Mucosa of rectum (tissue), 2 donors: ENCODE results near the gene PTH1R.
A peak's percentile ranks its signal among the peaks of the same experiment; 100 is the strongest.

Experiments
- H3K27ac ChIP-seq, 2 donors: one replicate each; pipeline ENCODE4 v1.7.0; 2013; ENCODE audit warnings: inconsistent platforms in 2 of 2, low read depth in 2 of 2, low read length in 2 of 2
- H3K27me3 ChIP-seq, 2 donors: one replicate each; pipeline ENCODE4 v1.7.0; 2013; ENCODE audit warnings: low read length in 2 of 2; ENCODE audit not compliant: control insufficient read depth in 2 of 2, insufficient read depth in 2 of 2
- H3K36me3 ChIP-seq, 2 donors: one replicate each; pipeline ENCODE4 v1.7.0; 2013; ENCODE audit warnings: low read length in 2 of 2; ENCODE audit not compliant: control insufficient read depth in 2 of 2, insufficient read depth in 2 of 2
- H3K4me1 ChIP-seq, 2 donors: one replicate each; pipeline ENCODE4 v1.7.0; 2013; ENCODE audit warnings: low read length in 2 of 2, mild to moderate bottlenecking in 1 of 2; ENCODE audit not compliant: control insufficient read depth in 2 of 2, insufficient read depth in 2 of 2
- H3K4me3 ChIP-seq, 2 donors: one replicate each; pipeline ENCODE4 v1.7.0; 2013; ENCODE audit warnings: low read length in 2 of 2
- H3K9ac ChIP-seq, 2 donors: one replicate each; pipeline ENCODE4 v1.7.0; 2013; ENCODE audit warnings: low read length in 2 of 2, low read depth in 1 of 2, mild to moderate bottlenecking in 1 of 2
- H3K9me3 ChIP-seq, 2 donors: one replicate each; pipeline ENCODE4 v1.7.0; 2013; ENCODE audit warnings: low read length in 2 of 2; ENCODE audit not compliant: control insufficient read depth in 2 of 2
- donor health status: healthy.
- donor health status: Normal muscosa, but diverticular disease.

PTH1R gene

GRCh38 chr3:46892285-46893145 is 15.0 kb downstream of the PTH1R start:
- Histone ChIP-seq H3K27me3 (peaks cover 15 to 20% of the 10 kb centered on the region in 2 donors), H3K9me3 (no peaks in the 10 kb centered on the region), H3K27ac (no peak overlapping the region), H3K36me3 (no peaks in the 10 kb centered on the region), H3K9ac (no peak overlapping the region), H3K4me1 (peaks cover 9 to 11% of the 10 kb centered on the region in 2 donors), H3K4me3 (peak overlapping the region; percentile 36 to 46)

GRCh38 chr3:46893146-46893748 is 15.7 kb downstream of the PTH1R start:
- Histone ChIP-seq H3K4me3 (no peak overlapping the region), H3K9ac (no peak overlapping the region), H3K9me3 (no peaks in the 10 kb centered on the region), H3K27me3 (peaks cover 20% of the 10 kb centered on the region in 2 donors), H3K4me1 (peaks cover 9 to 11% of the 10 kb centered on the region in 2 donors), H3K27ac (no peak overlapping the region), H3K36me3 (no peaks in the 10 kb centered on the region)

GRCh38 chr3:46893763-46894162 is 16.2 kb downstream of the PTH1R start:
- H3K27ac ChIP-seq: no peak overlapping the region
- H3K9ac ChIP-seq: no peak overlapping the region
- H3K9me3 ChIP-seq: no peaks in the 10 kb centered on the region
- H3K4me3 ChIP-seq: no peak overlapping the region
- H3K27me3 ChIP-seq: peaks cover 20 to 21% of the 10 kb centered on the region in 2 donors
- no peaks in the 10 kb centered on the region for H3K36me3 ChIP-seq
- H3K4me1 ChIP-seq: peaks cover 9 to 11% of the 10 kb centered on the region in 2 donors

GRCh38 chr3:46894256-46894655 is 16.7 kb downstream of the PTH1R start:
- Histone ChIP-seq H3K4me1 (peaks cover 9 to 11% of the 10 kb centered on the region in 2 donors), H3K9ac (no peak overlapping the region), H3K27ac (no peak overlapping the region), H3K4me3 (no peak overlapping the region), H3K27me3 (peaks cover 20 to 21% of the 10 kb centered on the region in 2 donors), H3K36me3 (no peaks in the 10 kb centered on the region), H3K9me3 (no peaks in the 10 kb centered on the region)

- Histone ChIP-seq H3K27me3 (peaks cover 18 to 21% of the 10 kb centered on the region in 2 donors), H3K36me3 (no peaks in the 10 kb centered on the region), H3K4me1 (peaks cover 9 to 11% of the 10 kb centered on the region in 2 donors), H3K27ac (no peak overlapping the region), H3K4me3 (no peak overlapping the region), H3K9me3 (no peaks in the 10 kb centered on the region), H3K9ac (no peak overlapping the region)
Measured at GRCh38 chr3:46895204-46895660, 17.7 kb downstream of the PTH1R start.

- Histone ChIP-seq H3K9me3 (no peaks in the 10 kb centered on the region), H3K4me1 (peaks cover 9 to 11% of the 10 kb centered on the region in 2 donors), H3K4me3 (no peak overlapping the region), H3K36me3 (no peaks in the 10 kb centered on the region), H3K9ac (no peak overlapping the region), H3K27me3 (peaks cover 18 to 19% of the 10 kb centered on the region in 2 donors), H3K27ac (no peak overlapping the region)
Measured at GRCh38 chr3:46895761-46896160, 18.2 kb downstream of the PTH1R start.

- no peaks in the 10 kb centered on the region for H3K9me3 ChIP-seq
- H3K4me1 ChIP-seq: peaks cover 9 to 11% of the 10 kb centered on the region in 2 donors
- H3K36me3 ChIP-seq: no peaks in the 10 kb centered on the region
- H3K4me3 ChIP-seq: no peak overlapping the region
- H3K27ac ChIP-seq: no peak overlapping the region
- H3K27me3 ChIP-seq: peaks cover 13 to 16% of the 10 kb centered on the region in 2 donors
- H3K9ac ChIP-seq: no peak overlapping the region
Measured at GRCh38 chr3:46896386-46896785, 18.9 kb downstream of the PTH1R start.

GRCh38 chr3:46897031-46897430 is 19.5 kb downstream of the PTH1R start:
- Histone ChIP-seq H3K27me3 (peaks cover 9 to 10% of the 10 kb centered on the region in 2 donors), H3K4me1 (peaks cover 6 to 8% of the 10 kb centered on the region in 2 donors), H3K27ac (no peak overlapping the region), H3K9ac (no peak overlapping the region), H3K4me3 (no peak overlapping the region), H3K36me3 (no peaks in the 10 kb centered on the region), H3K9me3 (no peaks in the 10 kb centered on the region)

- no peaks in the 10 kb centered on the region for H3K9me3 ChIP-seq
- no peak overlapping the region for H3K27ac ChIP-seq
- no peak overlapping the region for H3K4me3 ChIP-seq
- H3K27me3 ChIP-seq: peaks cover 8 to 10% of the 10 kb centered on the region in 2 donors
- H3K9ac ChIP-seq: no peak overlapping the region
- no peaks in the 10 kb centered on the region for H3K36me3 ChIP-seq
- H3K4me1 ChIP-seq: peaks cover 0 to under 1% of the 10 kb centered on the region in 2 donors
Measured at GRCh38 chr3:46897829-46898320, 20.4 kb downstream of the PTH1R start.
